Keratinocyte (primary cell): ENCODE data around the gene NEAT1.

ENCODE experiments used
- CTCF ChIP-seq, 3 experiments: IDR thresholded peaks in 1 of 3; conservative IDR thresholded peaks in 1 of 3; optimal IDR thresholded peaks in 1 of 3; 2 replicates in 2 of 3; 3 replicates in 1 of 3; pipeline versions ENCODE3 to v1.5.1; 2011; ENCODE audit warnings: low read length in 3 of 3, mild to moderate bottlenecking in 3 of 3, moderate library complexity in 2 of 3, control low read depth in 1 of 3, inconsistent platforms in 1 of 3; ENCODE audit not compliant: insufficient read depth in 2 of 3; ENCODE audit errors: extremely low read depth in 1 of 3
- EZH2 ChIP-seq: IDR thresholded peaks from one replicate; pipeline ENCODE4 v1.6.1; 2012; ENCODE audit warnings: inconsistent platforms, mild to moderate bottlenecking, low read length, moderate library complexity

GRCh38 chr11:65430406-65431217, 8.0 kb downstream of the NEAT1 start:
- no peak for TF ChIP-seq CTCF (optimal IDR thresholded peaks at IDR 0.05 in 1 of 3, IDR thresholded peaks at IDR 0.05 in 1 of 3, conservative IDR thresholded peaks at IDR 0.05 in 1 of 3; ENCODE audit: extremely low read depth in 1 of 3, insufficient read depth in 2 of 3, low read length in 3 of 3)
- no peak for TF ChIP-seq EZH2
